Measurements from ENCODE around the gene AEBP2.

GRCh38 chr12:19410211-19410610 lies 29.1 kb upstream of the AEBP2 start:
- TF ChIP-seq FOXM1 (IDR thresholded peaks at IDR 0.05; ENCODE audit: borderline replicate concordance, low read depth) (no peak), YY1 (IDR thresholded peaks at IDR 0.05; ENCODE audit: low read depth) (no peak), TEAD4 (IDR thresholded peaks at IDR 0.05) (no peak)
